Measurements from ENCODE around the gene SLC35B1.
A peak's percentile ranks its signal among the peaks of the same experiment; 100 is the strongest.
"Not testable (repeated sequence)": the region's sequence is repeated elsewhere in the genome, so short reads cannot be mapped to it uniquely, and the experiment has no call there.

Gene SLC35B1

DNA sequence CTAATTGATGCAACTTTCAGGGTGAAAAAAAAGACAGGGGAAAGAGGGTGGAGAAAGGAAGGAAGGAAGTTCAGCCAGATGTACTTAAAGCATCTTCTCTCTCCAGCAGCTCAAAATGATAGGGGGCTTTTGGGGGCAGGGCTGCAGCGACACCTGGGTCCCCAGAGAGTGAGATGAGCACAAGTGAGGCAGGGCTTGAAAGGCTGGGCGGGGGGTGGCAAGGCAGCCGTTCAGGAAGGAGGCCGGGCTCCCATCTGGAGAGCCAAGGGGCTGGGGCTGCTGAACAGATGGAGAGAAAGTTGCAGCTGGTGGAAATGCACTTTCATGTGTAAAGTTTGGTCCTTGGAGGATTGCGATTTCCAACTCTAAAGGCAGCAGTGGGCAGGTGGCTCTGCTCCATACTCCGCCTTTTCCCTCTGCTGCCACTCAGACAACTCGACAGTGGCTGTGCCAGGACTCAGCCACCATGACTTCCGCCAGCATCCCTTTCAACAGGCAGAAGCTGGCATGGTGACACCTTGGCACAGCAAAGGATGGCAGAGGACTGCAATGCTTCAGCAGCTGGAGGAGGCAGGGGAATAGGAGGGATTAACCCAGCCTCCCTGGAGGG lies 7.7 kb downstream of the SLC35B1 start:
- no peak for DNase-seq (ENCODE audit: low spot score)

DNA sequence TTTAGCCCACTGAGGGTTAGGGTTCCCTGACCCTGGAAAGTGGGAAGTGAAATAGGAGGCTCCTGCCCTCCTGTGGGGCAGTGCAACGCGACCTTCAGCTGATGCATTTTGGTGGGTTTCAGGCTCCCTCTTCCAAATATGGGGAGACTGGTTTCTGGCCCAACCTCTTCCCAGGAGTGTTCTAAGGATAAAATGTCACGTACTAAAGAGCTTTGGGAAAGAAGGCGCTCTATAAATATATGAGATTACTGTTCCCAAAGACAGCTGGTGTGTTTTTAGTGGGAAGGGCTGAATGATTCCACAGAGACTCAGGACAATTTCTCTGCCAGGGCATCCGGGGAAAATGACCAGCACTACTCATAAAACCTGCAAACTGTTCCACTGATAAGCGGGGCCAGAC lies 9.8 kb downstream of the SLC35B1 start:
- DNase-seq (ENCODE audit: low spot score), result no peak

DNA sequence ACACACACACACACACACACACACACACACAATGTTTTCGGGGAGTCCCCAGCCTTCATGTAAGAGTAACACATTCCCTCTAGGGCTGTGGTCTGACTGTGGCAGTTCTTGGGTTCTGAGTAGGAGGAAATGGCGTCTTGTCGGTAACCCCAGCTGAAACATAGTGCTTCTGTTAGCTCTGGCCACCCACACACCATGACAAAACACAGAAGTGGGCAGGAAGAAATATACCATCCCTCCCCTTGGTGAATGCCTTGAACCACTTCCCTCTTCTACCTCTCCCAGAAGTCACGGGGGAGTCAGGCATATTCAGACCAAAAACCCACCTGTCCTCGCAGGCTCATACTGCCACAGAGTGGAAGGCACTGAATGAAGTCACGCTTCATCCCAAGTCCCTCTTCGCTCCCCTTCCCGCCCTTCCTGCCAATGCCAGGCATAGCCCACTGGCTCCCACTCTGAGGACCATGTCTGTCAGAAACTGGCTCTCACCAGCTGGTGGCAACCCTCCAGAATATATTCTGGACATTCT lies 11.5 kb downstream of the SLC35B1 start:
- DNase-seq (ENCODE audit: low spot score), result no peak

DNA sequence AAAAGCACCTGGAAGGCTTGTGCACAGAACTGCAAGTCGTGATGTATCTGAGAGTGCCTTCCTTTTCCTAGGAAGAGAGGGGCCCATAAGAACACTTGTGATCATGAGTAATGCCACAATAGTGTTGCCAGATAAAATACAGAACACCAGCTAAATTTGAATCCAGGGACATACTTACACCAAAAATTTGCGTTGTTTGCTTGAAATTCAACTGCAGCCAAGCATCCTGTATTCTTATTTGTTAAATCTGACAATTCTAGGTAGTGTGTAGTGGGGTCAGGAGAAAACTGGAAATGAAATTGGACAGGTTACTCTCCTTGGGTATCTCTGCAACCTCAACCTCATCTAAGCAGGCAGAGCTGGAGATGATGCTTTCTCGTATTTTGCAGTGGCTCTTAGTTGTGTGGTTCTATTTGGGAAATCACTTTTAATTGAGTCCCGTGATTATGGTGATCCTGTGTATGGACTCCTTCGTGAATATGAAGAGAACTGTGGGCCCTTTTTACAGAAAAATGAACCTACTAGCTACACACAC lies 12.0 kb downstream of the SLC35B1 start:
- DNase-seq (ENCODE audit: low spot score), result no peak

DNA sequence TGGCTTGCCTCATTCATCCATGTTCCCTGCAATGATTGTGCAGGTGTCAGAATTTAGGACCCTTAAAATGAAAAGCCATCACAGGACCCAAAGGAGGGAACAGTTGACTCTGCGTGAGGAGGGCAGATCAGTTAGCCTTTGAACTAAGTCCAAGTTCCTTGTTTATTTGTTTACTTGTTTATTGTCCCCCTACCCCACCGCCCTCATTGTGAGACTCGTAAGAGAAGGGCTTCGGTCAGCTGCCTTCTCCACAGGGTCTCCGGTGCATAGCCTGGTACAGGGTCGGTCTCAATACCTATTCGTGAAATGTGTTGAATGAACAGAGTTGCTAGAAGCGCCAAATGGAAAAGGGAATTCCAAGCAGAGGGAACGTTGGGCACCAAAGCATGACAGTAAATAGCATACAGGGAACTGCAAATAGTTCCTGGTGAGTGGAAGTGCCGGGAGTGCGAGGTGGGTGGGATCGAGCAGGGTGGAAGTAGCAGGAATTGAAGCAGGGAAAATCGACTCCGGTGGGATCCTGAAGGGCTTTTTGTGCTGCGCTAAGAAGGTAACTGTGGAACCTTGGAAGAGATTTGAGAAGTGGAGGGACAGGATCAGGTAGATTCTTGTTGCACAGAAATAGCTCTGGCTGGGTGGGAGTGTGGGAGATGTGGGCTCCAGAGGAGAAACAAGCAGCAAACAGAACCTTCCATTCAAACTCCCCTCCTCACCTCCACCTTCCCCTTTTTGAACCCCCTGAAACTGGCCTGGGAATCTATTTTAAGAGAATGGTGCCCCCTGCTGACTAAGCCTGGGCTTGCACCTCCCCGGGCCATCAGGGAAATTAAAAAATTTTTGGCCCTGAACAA lies 12.7 kb downstream of the SLC35B1 start:
- DNase-seq (ENCODE audit: low spot score), result peak; percentile 38

DNA sequence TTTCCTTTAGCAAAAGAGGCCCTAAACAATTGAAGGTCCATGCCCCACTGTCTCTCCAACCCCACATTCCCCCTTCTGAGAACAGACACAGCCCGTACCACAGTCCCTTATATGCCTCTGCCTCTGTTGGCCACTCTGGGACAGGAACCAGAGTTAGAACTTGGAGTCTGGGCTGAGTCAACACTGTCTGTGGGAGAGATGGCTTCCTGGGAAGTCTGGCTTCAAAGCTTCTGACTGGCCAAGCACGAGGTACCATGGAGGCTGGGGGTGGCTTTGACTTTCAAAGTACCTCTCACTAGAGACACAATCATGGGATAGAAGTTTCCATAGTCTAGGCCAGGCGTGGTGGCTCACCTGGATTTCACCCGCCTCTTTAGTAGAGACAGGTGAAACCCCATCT lies 15.0 kb downstream of the SLC35B1 start:
- DNase-seq (ENCODE audit: low spot score), result no peak

DNA sequence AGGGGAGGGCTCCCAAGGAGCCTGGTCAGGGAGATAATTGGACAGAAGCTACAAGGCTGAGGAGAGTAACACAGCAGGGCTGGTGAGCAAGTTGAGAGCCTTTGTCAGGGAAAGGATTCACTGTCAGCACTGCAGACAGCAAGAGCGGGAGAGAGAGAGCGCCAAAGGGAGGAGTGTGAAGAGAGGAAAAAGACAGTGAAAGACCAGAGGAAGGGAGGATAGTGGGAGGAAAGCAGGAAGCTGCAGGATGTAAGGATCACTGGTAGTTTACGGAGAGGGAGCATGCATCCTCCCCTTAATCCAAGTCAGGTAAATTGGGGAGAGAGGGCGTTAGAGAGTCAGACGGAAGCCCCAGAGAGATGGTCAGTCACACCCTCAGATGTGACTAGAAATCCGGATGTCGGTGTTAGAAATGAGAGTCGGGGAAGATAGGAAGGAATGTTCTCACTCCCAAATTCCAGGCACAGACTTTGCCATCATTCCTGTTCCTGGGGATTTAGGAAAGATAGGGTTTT lies 16.0 kb downstream of the SLC35B1 start:
- DNase-seq (ENCODE audit: low spot score), result peak; percentile 42

DNA sequence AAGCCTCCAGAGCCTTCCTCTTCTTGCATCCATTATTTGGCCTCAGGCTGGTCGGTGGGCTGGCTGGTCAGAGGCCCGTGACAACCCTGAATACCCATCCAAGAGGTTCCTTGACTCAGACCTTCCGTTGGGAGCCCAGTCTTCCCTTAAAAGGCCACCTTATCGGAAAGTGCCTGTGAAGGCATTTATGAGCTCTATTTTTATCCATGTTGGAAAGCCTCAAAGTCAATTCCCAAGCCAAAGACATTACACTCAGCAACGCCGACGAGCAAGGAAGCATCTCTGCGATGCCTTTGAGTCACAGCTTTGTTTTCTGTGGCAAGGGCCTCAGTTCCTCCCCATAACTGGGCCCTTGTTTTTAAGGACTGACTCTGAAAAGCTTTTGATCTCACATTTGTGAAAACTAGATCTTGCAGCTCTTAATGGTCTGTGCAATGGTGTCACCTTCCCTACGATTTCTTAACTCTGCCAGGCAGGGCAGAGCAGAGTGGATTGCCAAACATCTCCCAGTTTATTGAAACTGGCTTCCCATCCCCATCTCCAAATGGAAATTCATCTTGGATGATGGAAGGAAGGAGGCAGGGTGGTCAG lies 16.6 kb downstream of the SLC35B1 start:
- peak; percentile 81 for DNase-seq (ENCODE audit: low spot score)

DNA sequence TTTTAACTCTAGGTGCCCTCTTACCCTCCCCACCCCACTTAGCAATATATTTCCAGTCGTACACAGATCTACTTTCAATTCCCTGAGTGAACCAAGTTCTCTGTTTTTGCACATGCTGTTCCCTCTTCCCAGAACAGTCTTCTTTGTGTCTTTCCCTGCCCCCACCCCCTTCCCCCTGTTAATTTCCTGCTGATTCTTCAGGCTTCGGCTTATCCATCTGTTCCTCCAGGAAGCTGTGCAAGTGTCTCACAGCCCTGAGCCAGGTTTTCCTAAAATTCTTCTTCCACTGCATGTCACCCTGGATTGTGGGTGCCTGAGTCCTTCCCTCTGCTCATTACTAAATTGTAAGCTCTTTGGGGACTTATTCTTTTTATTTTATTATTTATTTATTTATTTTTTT lies 17.5 kb downstream of the SLC35B1 start:
- DNase-seq (ENCODE audit: low spot score), result no peak

DNA sequence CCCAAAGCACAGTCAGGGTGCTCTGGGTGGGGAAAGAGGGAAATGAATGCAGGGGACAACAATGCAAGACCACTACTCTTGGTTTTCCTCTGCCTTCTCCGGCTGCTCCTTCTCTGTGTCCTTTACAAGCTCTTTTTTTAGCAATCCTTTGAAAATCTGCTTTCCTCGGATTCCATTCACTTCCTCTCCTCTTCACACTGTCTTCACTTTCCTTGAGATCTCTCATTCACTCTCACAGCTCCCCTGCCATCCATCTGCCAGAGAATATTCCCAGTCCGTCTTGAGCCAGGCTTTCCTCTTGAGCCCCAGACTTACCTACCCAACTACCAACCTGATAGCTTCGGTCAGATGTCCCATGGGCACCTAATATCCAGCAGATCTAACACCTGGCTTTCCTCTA lies 18.9 kb downstream of the SLC35B1 start:
- DNase-seq (ENCODE audit: low spot score), result no peak

DNA sequence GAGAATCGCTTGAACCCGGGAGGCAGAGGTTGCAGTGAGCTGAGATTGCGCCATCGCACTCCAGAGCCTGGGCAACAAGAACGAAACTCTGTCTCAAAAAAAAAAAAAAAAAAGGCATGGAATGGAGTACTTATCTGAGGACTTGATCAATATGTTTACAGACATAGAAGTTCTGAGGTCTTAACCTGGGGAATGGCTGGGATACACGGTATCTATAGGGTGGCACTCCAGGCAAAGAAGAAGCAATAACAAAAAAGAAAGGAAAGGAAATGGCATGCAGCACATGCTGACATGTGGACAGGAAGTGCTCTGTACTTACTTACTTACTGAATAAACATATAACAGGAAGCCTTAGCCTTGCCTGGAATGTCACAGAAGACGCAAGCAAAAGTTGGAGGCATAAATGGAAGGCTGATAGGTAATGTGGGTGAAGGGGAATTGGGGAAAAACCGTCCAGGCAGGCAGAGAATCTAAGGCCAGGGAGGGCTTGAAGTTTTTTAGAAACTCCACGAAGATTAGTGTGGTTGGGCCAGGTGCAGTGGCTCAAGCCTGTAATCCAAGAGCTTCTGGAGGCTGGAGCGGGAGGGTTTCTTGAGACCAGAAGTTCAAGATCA lies 19.8 kb downstream of the SLC35B1 start:
- DNase-seq (ENCODE audit: low spot score), result peak; percentile 60

DNA sequence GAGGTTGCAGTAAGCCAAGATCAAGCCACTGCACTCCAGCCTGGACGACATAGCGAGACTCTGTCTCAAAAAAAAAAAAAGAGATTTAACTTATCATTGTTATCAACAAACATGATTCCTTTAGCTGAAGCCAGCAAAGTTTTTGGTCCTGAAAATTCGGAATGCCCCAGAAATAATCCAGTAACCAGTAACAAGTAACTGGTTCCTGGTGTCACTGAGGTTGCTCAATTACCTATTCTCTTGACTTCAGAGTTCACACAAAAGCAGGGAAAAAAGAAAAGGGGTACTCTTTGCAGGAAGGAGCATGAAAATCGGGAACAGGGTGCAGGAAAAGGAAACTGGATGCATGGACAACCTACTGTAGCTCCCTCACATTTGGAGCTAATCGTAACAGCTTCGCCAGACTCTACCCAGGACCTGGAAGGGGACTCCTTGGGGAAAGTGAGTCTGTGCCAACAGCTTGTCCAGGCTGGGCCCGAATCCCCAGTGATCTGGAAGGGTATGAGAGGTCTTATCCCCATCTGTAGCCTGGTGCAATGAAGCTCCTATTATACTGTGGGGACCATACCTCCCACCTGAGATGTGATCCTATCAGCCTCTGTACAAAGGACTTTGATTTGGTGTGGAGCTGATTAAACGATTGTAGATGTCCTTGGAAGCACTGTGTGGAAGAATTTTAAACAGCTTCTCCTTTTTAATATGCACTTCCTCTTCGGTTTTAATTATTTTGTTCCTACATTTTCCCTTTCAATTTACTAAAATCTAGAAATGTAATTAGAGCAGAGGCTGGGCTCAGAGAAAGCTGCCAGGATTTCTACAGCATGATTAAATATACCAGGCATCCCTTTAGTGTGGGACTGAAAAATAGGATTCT lies 26.4 kb downstream of the SLC35B1 start:
- DNase-seq (ENCODE audit: low spot score), result no peak

DNA sequence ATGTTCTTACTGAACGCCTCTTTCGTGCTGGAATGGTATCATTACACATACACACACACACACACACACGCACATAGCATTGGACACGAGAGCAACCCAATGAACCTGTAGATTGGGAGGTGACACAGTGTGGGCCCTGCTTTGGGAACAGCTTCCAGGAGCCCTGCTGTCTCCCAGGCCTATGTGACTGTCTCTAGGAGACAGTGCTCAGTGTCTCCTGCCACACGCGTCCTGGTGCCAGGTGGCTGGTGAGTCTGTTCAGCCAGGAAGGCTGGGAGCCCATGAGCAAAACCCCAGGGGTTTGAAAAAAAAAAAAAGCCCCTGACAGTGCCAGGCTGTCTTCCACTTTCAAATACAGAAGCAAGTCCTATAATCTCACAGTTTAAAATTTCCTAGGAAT lies 27.4 kb downstream of the SLC35B1 start:
- no peak for DNase-seq (ENCODE audit: low spot score)

DNA sequence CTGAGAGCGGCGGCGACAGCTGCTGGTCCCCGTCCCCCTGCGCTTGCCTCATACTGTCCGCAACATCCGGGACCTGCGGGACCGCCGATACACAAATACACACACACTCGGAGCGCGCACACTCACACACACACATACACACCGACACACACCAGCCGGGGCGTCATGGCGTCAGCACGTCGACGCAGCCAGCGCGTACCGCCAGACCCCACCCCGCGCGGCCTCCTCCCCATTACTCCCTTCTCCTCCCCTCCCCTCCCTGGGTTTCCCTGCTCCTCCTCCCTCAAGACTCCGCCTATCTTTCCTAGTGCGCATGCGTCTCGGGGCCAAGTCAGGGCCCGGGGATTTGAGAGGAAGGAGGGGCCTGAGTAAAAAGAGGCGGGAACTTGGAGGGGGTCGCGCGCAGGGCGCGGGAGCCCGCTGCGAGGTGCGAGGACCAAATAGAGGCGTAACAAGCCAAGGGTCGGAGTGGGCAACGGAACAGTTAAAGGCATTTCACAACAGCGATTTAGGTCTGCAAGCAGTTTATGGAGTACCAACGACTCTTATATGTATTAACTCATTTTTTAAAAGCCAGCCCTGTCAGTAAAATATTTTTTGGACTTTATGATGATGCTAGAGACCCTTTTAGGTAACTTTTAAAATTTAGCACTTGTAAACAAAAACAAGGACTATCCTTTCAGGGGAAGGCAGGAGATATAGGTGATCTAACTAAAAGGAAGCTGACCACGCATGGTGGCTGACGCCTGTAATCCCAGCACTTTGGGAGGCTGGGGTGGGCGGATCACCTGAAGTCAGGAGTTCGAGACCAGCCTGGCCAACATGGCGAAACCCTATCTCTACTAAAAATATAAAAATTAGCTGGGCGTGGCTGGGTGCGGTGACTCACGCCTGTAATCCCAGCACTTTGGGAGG lies 29.6 kb downstream of the SLC35B1 start, which contains the start of gene SPOP:
SPOP (minus strand) TSS at position 165 of the 915 bp plus-strand sequence. CDS start 55,287 bp downstream, outside the sequence.
- peak; percentile 96 for DNase-seq (ENCODE audit: low spot score)

DNA sequence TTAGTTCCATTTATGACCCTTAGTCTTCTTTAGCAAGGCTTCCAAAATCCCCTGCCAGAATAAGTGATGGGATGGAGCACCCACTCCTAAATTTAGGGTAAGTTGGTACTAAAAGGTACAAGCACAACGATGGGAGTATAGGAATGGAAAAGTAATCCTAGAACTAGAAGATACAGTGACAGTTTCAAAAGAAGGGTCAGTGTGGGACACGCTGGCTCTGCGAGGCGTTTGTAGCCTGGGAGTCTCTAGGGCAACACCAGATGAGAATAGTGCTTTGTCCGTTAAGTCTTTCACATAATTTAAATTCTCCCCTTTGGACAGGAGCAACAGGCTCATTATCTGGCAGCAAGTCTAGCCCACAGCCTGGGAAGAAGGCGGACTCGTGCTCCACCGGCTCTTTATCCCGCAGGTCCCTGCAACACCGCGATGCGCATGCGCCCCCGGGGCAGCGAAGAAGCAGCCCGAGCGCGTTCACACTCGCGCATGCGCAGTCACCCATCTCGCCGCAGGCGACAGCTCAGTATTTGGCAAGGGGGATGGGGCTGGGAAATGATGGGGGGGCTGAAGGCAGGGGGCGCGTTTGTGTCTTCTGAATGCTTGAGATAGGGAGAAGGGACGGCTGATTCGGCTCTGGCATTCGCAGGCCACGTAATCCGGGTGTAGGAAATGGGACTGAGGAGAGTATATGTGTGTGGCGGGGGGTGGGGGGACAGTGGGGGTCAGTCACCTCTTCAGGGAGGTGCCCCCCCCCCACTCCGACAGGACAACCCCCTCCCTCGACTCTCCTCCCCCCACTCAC lies 30.4 kb downstream of the SLC35B1 start:
- peak; percentile 99 for DNase-seq (ENCODE audit: low spot score)

DNA sequence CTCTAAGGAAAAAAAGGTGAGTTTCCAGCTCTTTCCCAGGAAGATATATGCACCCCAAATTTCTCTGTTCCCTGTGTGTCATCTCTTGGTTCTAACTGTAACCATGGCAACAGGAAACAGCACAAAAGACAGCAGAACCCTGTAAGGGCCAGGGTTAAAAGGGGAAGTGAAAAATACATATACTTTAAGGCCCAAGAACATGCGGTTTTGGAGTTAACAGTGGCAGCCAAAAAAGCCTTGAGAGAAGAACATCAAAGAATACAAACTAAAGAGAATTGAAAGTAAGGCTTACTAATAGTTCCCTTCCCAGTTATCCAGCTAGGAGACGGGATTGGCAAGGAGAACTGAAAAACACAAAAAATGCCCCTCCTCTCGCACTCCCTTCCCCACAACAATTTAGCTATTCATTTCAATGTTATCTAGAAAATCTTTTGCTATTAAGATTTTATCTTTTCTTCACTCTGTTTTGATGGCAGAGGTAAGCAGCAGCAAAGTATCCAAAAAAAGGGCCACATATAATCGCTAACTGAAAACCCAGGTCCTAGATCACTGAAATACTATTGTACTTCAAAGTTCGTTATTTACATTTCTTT lies 31.4 kb downstream of the SLC35B1 start:
- DNase-seq (ENCODE audit: low spot score), result peak; percentile 58

DNA sequence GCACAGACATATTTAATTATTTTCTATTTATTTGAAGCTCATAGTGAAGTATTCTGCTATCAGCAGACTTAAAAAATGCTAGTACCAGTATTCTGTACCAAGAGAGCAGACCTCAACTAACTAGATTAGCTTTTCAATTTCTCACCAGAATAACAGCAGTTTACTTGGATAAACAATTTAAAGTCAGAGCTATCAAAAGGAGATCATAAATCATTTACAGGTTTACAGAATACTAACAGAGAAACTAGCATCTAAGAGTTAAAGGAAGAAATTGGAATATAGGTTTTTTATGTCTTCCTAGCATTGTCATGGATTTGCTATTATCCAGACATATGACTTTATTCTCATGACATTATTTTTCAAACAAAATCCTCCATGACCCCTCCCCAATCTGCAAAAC lies 33.3 kb downstream of the SLC35B1 start:
- no peak for DNase-seq (ENCODE audit: low spot score)

DNA sequence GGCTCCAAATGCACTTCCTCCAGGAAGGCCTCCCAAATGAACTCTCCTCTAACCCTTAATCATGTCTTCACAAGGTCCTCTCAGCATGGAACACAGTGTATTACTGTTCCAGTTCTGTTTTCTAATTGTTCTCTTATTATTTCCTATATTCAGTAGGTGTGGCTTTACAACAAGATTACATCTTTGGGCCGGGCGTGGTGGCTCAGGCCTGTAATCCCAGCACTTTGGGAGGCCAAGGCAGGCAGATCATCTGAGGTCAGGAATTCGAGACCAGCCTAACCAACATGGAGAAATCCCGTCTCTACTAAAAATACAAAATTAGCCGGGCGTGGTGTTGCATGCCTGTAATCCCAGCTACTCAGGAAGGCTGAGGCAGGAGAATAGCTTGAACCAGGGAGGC lies 34.1 kb downstream of the SLC35B1 start:
- not testable (repeated sequence) for DNase-seq (ENCODE audit: low spot score)

DNA sequence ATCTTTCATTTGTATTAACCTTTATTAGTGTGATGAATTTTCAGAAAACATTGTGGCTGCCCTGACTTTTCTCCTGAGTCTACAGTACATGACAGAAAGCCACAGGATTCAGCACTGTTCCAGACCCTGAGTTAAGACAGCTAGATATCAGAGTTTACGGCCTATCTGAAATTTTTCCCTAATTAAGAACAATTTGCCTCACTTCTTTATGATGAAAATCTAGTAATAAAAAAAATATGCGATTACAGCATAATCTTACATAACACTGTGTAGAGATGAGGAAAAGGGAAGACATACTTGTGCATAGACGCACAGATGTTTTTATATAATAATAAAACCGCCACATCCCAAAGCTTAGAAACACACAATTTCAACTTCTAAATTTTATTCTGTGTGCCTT lies 37.1 kb downstream of the SLC35B1 start:
- DNase-seq (ENCODE audit: low spot score), result no peak

Measured in hepatic stellate cell (primary cell).